OCI-LY7 (cell line): ENCODE results near the gene TNXB. TPM values are rescaled to one million over a fixed set of nuclear protein-coding genes. Genes with fewer than 3 reads are reported as not detected.

Source experiments
- BruUV-seq: library from RNA; stranded (reverse); fragments of 400-500 nt; replicated peaks from 2 replicates; lab custom pipeline; 2021; lab: Mats Ljungman, UMichigan
- CTCF ChIA-PET: fragments of 300-600 bp; sonication (Branson Sonifier 250); formaldehyde crosslinking; loops from one replicate; lab custom pipeline; 2022; ENCODE audit warnings: antibody characterized with exemption; ENCODE audit not compliant: unreplicated experiment; lab: Charles Lee
- POLR2A ChIA-PET: fragments of 300-600 bp; sonication (Branson Sonifier 250); formaldehyde crosslinking; loops from one replicate; lab custom pipeline; 2022; ENCODE audit warnings: antibody characterized with exemption; lab: Charles Lee
- DNase-seq: peaks from one replicate; pipeline ENCODE4 v3.0.0-alpha.2; 2015; ENCODE audit warnings: low spot score
- H2AFZ ChIP-seq: fragments of 200-600 bp; sonication (generic), shearing (Covaris generic); 2 replicates; pipeline ENCODE4 v1.6.1; 2014; ENCODE audit warnings: mild to moderate bottlenecking, antibody characterized with exemption, low read length, moderate library complexity
- H3K27ac ChIP-seq: fragments of 200-600 bp; sonication (generic); 2 replicates; pipeline ENCODE4 v1.5.1; 2014; ENCODE audit warnings: mixed run types, low read depth, mild to moderate bottlenecking, moderate library complexity, low read length, inconsistent platforms; ENCODE audit not compliant: poor library complexity, severe bottlenecking
- H3K36me3 ChIP-seq: fragments of 200-600 bp; sonication (generic); 2 replicates; pipeline ENCODE4 v1.6.1; 2014; ENCODE audit warnings: mild to moderate bottlenecking, antibody characterized with exemption, low read length, moderate library complexity, mixed read lengths; ENCODE audit not compliant: insufficient read depth
- H3K4me1 ChIP-seq: fragments of 200-600 bp; sonication (generic); 2 replicates; pipeline ENCODE4 v1.5.1; 2014; ENCODE audit warnings: mild to moderate bottlenecking, low read length; ENCODE audit not compliant: insufficient read depth, poor library complexity, severe bottlenecking
- H3K4me2 ChIP-seq: fragments of 200-600 bp; sonication (generic); 2 replicates; pipeline ENCODE4 v1.6.1; 2014; ENCODE audit warnings: mild to moderate bottlenecking, low read length
- H3K4me3 ChIP-seq: fragments of 200-600 bp; sonication (generic); 2 replicates; pipeline ENCODE4 v1.5.1; 2014; ENCODE audit warnings: mild to moderate bottlenecking, low read depth, low read length; ENCODE audit not compliant: poor library complexity, severe bottlenecking
- H3K79me2 ChIP-seq: fragments of 200-600 bp; sonication (generic); 2 replicates; pipeline ENCODE4 v1.6.1; 2016; ENCODE audit warnings: low read depth, mild to moderate bottlenecking, low read length, moderate library complexity, mixed read lengths; ENCODE audit not compliant: insufficient read depth
- H3K9me2 ChIP-seq: fragments of 200-600 bp; sonication (generic); 2 replicates; pipeline ENCODE4 v1.6.1; 2016; ENCODE audit warnings: mild to moderate bottlenecking, low read length, mixed read lengths; ENCODE audit not compliant: insufficient read depth
- H3K9me3 ChIP-seq: fragments of 200-600 bp; sonication (generic); 2 replicates; pipeline ENCODE4 v1.6.1; 2014; ENCODE audit warnings: mild to moderate bottlenecking, mixed run types, low read length, mixed read lengths
- H4K20me1 ChIP-seq: fragments of 200-600 bp; sonication (generic); 2 replicates; pipeline ENCODE4 v1.6.1; 2014; ENCODE audit warnings: mild to moderate bottlenecking, antibody characterized with exemption, low read length, moderate library complexity, mixed read lengths; ENCODE audit not compliant: insufficient read depth
- CTCF ChIP-seq: fragments of 200-600 bp; sonication (generic); conservative IDR thresholded peaks from 2 replicates; pipeline ENCODE4 v1.5.1; 2014; ENCODE audit warnings: mild to moderate bottlenecking, antibody characterized with exemption, low read length, moderate library complexity, mixed read lengths
- EZH2phosphoT487 ChIP-seq: fragments of 200-600 bp; sonication (generic); IDR thresholded peaks from 2 replicates; pipeline ENCODE4 v1.6.1; 2018; ENCODE audit warnings: low read depth, borderline replicate concordance, mild to moderate bottlenecking, mixed run types, antibody characterized with exemption, low read length, moderate library complexity, mixed read lengths
- intact Hi-C: fragments of 100-400 bp; cut with micrococcal nuclease; formaldehyde crosslinking; loops from one replicate; pipeline ENCODE4 v1.10.0; 2022; ENCODE audit not compliant: unreplicated experiment
- total RNA-seq, 2 experiments: library from RNA; depleted of rRNA in 1 of 2; stranded (reverse); fragments of >200 nt in 1 of 2; shearing (Covaris generic) in 1 of 2; gene quantifications; 2 replicates each; pipeline ENCODE4 v1.2.3, GENCODE V29; 2014 to 2022

The TNXB gene
- total RNA-seq, 2 experiments from 2014 or later = 1.7 to 9.2 TPM

GRCh38 chr6:32133786-32134185 is 24.6 kb upstream of the TNXB start:
- TF ChIP-seq CTCF (no peak), EZH2phosphoT487 (no peak)
- Histone ChIP-seq H3K9me2 (no peaks in the 10 kb centered on the region), H3K4me1 (peaks cover 14% of the 10 kb centered on the region), H3K4me2 (no peak overlapping the region), H3K36me3 (no peaks in the 10 kb centered on the region), H3K79me2 (peaks cover 11% of the 10 kb centered on the region; the same call in 1 of the 2 replicates), H4K20me1 (no peaks in the 10 kb centered on the region), H3K9me3 (no peaks in the 10 kb centered on the region), H3K4me3 (no peak overlapping the region), H3K27ac (no peak overlapping the region), H2AFZ (no peak overlapping the region)
- ChIA-PET CTCF (no interaction called here), POLR2A (no interaction called here)
- DNase-seq = no peak
- no TSS peak for BruUV-seq
- intact Hi-C loops = no loop called here

- no peak for DNase-seq
- ChIA-PET CTCF (no interaction called here), POLR2A (no interaction called here)
- Histone ChIP-seq H3K27ac (no peak overlapping the region), H3K36me3 (no peaks in the 10 kb centered on the region), H3K9me3 (no peaks in the 10 kb centered on the region), H3K9me2 (no peaks in the 10 kb centered on the region), H4K20me1 (no peaks in the 10 kb centered on the region), H3K79me2 (peaks cover 22% of the 10 kb centered on the region; the same call in 1 of the 2 replicates), H3K4me3 (no peak overlapping the region), H2AFZ (no peak overlapping the region), H3K4me2 (no peak overlapping the region), H3K4me1 (peaks cover 23% of the 10 kb centered on the region)
- BruUV-seq = no TSS peak
- no peak for TF ChIP-seq CTCF
- no peak for TF ChIP-seq EZH2phosphoT487
- intact Hi-C loops = no loop called here
Measured at GRCh38 chr6:32132110-32132509, 23.0 kb upstream of the TNXB start.

GRCh38 chr6:32131439-32131948 is 22.4 kb upstream of the TNXB start:
- DNase-seq = no peak
- peaks cover 29% of the 10 kb centered on the region for H3K4me1 ChIP-seq
- intact Hi-C loops = no loop called here
- no peak overlapping the region for H2AFZ ChIP-seq
- no peak overlapping the region for H3K4me2 ChIP-seq
- ChIA-PET POLR2A (no interaction called here), CTCF (no interaction called here)
- H3K36me3 ChIP-seq = peaks cover 4% of the 10 kb centered on the region; the same call in 1 of the 2 replicates
- no peaks in the 10 kb centered on the region for H3K9me3 ChIP-seq
- no peak overlapping the region for H3K27ac ChIP-seq
- H3K79me2 ChIP-seq = peaks cover 28% of the 10 kb centered on the region; the same call in 1 of the 2 replicates
- no peak for TF ChIP-seq CTCF
- TF ChIP-seq EZH2phosphoT487 = no peak
- H3K9me2 ChIP-seq = no peaks in the 10 kb centered on the region
- no peak overlapping the region for H3K4me3 ChIP-seq
- H4K20me1 ChIP-seq = no peaks in the 10 kb centered on the region
- no TSS peak for BruUV-seq
